CD14-positive monocyte (primary cell): ENCODE measurements around the gene ECSIT. TPM values are rescaled to one million over a fixed set of nuclear protein-coding genes. Genes with fewer than 3 reads are reported as not detected.

ENCODE experiments used
- DNase-seq, 3 donors: peaks; one replicate each; pipeline ENCODE4 v3.0.0-alpha.2; 2011 to 2022
- H2AFZ ChIP-seq: 2 replicates; pipeline ENCODE4 v1.6.0; 2012; ENCODE audit warnings: mild to moderate bottlenecking, low read depth, low read length, inconsistent platforms; ENCODE audit not compliant: insufficient read depth, poor library complexity, severe bottlenecking
- H3K27ac ChIP-seq, 2 donors: 1 replicate in 1 of 2; 2 replicates in 1 of 2; pipeline ENCODE4 v1.5.1; 2012 to 2013; ENCODE audit warnings: low read length in 2 of 2, control low read depth in 1 of 2, inconsistent platforms in 1 of 2, low read depth in 1 of 2, mild to moderate bottlenecking in 1 of 2
- H3K27me3 ChIP-seq, 2 donors: one replicate each; pipeline versions ENCODE4 v1.6.0 to v1.6.1; 2011 to 2013; ENCODE audit warnings: low read length in 2 of 2; ENCODE audit not compliant: control insufficient read depth in 2 of 2, insufficient read depth in 2 of 2
- H3K36me3 ChIP-seq, 2 donors: replicated peaks in 1 of 2; 1 replicate in 1 of 2; 2 replicates in 1 of 2; pipeline versions ENCODE4 v1.5.1 to v1.6.1; 2012 to 2013; ENCODE audit warnings: low read length in 2 of 2, control low read depth in 1 of 2, inconsistent platforms in 1 of 2, mild to moderate bottlenecking in 1 of 2; ENCODE audit not compliant: insufficient read depth in 2 of 2, control insufficient read depth in 1 of 2
- H3K4me1 ChIP-seq, 2 donors: 1 replicate in 1 of 2; 2 replicates in 1 of 2; pipeline versions ENCODE4 v1.5.1 to v1.6.1; 2012 to 2013; ENCODE audit warnings: low read length in 2 of 2, control low read depth in 1 of 2, inconsistent platforms in 1 of 2, mild to moderate bottlenecking in 1 of 2, moderate library complexity in 1 of 2; ENCODE audit not compliant: insufficient read depth in 2 of 2, control insufficient read depth in 1 of 2
- H3K4me2 ChIP-seq: replicated peaks from 2 replicates; pipeline ENCODE3; 2012; ENCODE audit warnings: low read length, moderate library complexity, mild to moderate bottlenecking; ENCODE audit not compliant: poor library complexity, severe bottlenecking; ENCODE audit errors: extremely low read depth
- H3K4me3 ChIP-seq, 3 experiments: fragments of 200-600 bp in 1 of 3; sonication (generic) in 1 of 3; replicated peaks in 1 of 3; 1 replicate in 2 of 3; 2 replicates in 1 of 3; pipeline ENCODE4 v1.5.1; 2011 to 2013; ENCODE audit warnings: low read length in 3 of 3, mild to moderate bottlenecking in 3 of 3, control low read depth in 2 of 3, low read depth in 2 of 3, inconsistent platforms in 1 of 3, moderate library complexity in 1 of 3
- H3K79me2 ChIP-seq: 2 replicates; pipeline ENCODE4 v1.6.0; 2012; ENCODE audit warnings: mild to moderate bottlenecking, control low read depth, inconsistent platforms, low read length, moderate library complexity; ENCODE audit not compliant: insufficient read depth
- H3K9ac ChIP-seq: 2 replicates; pipeline ENCODE4 v1.6.0; 2017; ENCODE audit warnings: low read length, mild to moderate bottlenecking; ENCODE audit not compliant: insufficient read depth, poor library complexity, severe bottlenecking
- H3K9me3 ChIP-seq, 2 donors: replicated peaks in 1 of 2; 1 replicate in 1 of 2; 2 replicates in 1 of 2; pipeline versions ENCODE4 v1.5.1 to v1.6.1; 2012 to 2013; ENCODE audit warnings: low read length in 2 of 2, control low read depth in 1 of 2; ENCODE audit not compliant: control insufficient read depth in 1 of 2, insufficient read depth in 1 of 2
- H4K20me1 ChIP-seq: 2 replicates; pipeline ENCODE4 v1.6.0; 2012; ENCODE audit warnings: mild to moderate bottlenecking, low read length, control low read depth, moderate library complexity; ENCODE audit not compliant: insufficient read depth
- H3K27ac Mint-ChIP-seq, 7 donors: one replicate each; pipeline ENCODE4 v1.8.0; 2020; ENCODE audit warnings: mild to moderate bottlenecking in 7 of 7, mixed read lengths in 7 of 7, moderate library complexity in 6 of 7, inconsistent platforms in 2 of 7
- H3K27me3 Mint-ChIP-seq, 3 donors: one replicate each; pipeline ENCODE4 v1.8.0; 2021 to 2022; ENCODE audit warnings: low read depth in 3 of 3, mild to moderate bottlenecking in 3 of 3, mixed read lengths in 3 of 3, moderate library complexity in 3 of 3, inconsistent platforms in 1 of 3
- H3K36me3 Mint-ChIP-seq, 2 donors: one replicate each; pipeline ENCODE4 v1.8.0; 2020; ENCODE audit warnings: mixed read lengths in 2 of 2, inconsistent platforms in 1 of 2, mild to moderate bottlenecking in 1 of 2
- H3K4me1 Mint-ChIP-seq: one replicate; pipeline ENCODE4 v1.8.0; 2020; ENCODE audit warnings: mild to moderate bottlenecking, mixed read lengths
- H3K4me3 Mint-ChIP-seq, 2 donors: one replicate each; pipeline ENCODE4 v1.8.0; 2020; ENCODE audit warnings: mild to moderate bottlenecking in 2 of 2, mixed read lengths in 2 of 2, moderate library complexity in 1 of 2
- H3K9me3 Mint-ChIP-seq, 7 donors: one replicate each; pipeline ENCODE4 v1.8.0; 2020 to 2022; ENCODE audit warnings: mixed read lengths in 7 of 7, mild to moderate bottlenecking in 6 of 7, moderate library complexity in 6 of 7, inconsistent platforms in 2 of 7
- WGBS: methylation state at CpG from one replicate; pipeline ENCODE4 v1.1.5; 2013; ENCODE audit warnings: missing lambda C conversion rate; ENCODE audit not compliant: insufficient coverage; 5-methylcytosine and 5-hydroxymethylcytosine counted together
- intact Hi-C, 2 donors: fragments of 100-400 bp; cut with micrococcal nuclease; formaldehyde crosslinking; loops; one replicate each; pipeline versions ENCODE4 v1.15.0 to v1.15.1; 2023
- polyA plus RNA-seq, 3 donors: library from polyadenylated mRNA; depleted of rRNA in 1 of 3; unstranded in 2 of 3; stranded (reverse) in 1 of 3; fragments of 300-500 nt in 2 of 3; fragments of >200 nt in 1 of 3; fragmentation: Illumina TruSeq in 2 of 3; gene quantifications; 1 replicate in 2 of 3; 2 replicates in 1 of 3; pipeline ENCODE4 v1.2.3, GENCODE V29; 2012 to 2021
- TF ChIP-seq, protein P1 (sequence below): fragments of 200-600 bp; IDR thresholded peaks from one replicate; pipeline ENCODE4 v1.8.0; 2022; ENCODE audit warnings: antibody characterized with exemption, mild to moderate bottlenecking

Gene ECSIT
- polyA plus RNA-seq, 3 donors: 26.4 to 31.6 (median 28.3) TPM

GRCh38 chr19:11506101-11506555 is 22.8 kb downstream of the ECSIT start:
- Histone ChIP-seq H3K36me3 (peaks cover 2 to 9% of the 10 kb centered on the region in 2 donors), H3K4me3 (peak overlapping the region; percentile 62 to 91 (median 66)), H2AFZ (peak overlapping the region; percentile 88), H3K4me2 (peak overlapping the region; percentile 92), H3K27me3 (no peaks in the 10 kb centered on the region), H3K4me1 (peaks cover 17 to 22% of the 10 kb centered on the region in 2 donors), H4K20me1 (no peaks in the 10 kb centered on the region), H3K9me3 (no peaks in the 10 kb centered on the region), H3K27ac (peak overlapping the region; percentile 58 to 90), H3K79me2 (no peaks in the 10 kb centered on the region), H3K9ac (peak overlapping the region; percentile 90)
- Mint-ChIP-seq H3K9me3 (no peaks in the 10 kb centered on the region), H3K27me3 (peaks cover 0 to 1% (median 0%) of the 10 kb centered on the region in 3 donors), H3K27ac (peak overlapping the region; percentile 63 to 92 (median 91)), H3K4me1 (peaks cover 17% of the 10 kb centered on the region), H3K4me3 (peak overlapping the region; percentile 84 to 89), H3K36me3 (peaks cover 10 to 20% of the 10 kb centered on the region in 2 donors)
- 25% methylated on average over 19 of the region's 20 CpGs for whole genome bisulfite sequencing
- intact Hi-C loops: loop anchor here in 1 of 2 donors (5.0 kb wide), 1 partner anchor 91 kb away; the partner anchor contains the start of gene ZNF627
- TF ChIP-seq, protein P1, sequence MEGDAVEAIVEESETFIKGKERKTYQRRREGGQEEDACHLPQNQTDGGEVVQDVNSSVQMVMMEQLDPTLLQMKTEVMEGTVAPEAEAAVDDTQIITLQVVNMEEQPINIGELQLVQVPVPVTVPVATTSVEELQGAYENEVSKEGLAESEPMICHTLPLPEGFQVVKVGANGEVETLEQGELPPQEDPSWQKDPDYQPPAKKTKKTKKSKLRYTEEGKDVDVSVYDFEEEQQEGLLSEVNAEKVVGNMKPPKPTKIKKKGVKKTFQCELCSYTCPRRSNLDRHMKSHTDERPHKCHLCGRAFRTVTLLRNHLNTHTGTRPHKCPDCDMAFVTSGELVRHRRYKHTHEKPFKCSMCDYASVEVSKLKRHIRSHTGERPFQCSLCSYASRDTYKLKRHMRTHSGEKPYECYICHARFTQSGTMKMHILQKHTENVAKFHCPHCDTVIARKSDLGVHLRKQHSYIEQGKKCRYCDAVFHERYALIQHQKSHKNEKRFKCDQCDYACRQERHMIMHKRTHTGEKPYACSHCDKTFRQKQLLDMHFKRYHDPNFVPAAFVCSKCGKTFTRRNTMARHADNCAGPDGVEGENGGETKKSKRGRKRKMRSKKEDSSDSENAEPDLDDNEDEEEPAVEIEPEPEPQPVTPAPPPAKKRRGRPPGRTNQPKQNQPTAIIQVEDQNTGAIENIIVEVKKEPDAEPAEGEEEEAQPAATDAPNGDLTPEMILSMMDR: no peak
- no peak for DNase-seq

DNA sequence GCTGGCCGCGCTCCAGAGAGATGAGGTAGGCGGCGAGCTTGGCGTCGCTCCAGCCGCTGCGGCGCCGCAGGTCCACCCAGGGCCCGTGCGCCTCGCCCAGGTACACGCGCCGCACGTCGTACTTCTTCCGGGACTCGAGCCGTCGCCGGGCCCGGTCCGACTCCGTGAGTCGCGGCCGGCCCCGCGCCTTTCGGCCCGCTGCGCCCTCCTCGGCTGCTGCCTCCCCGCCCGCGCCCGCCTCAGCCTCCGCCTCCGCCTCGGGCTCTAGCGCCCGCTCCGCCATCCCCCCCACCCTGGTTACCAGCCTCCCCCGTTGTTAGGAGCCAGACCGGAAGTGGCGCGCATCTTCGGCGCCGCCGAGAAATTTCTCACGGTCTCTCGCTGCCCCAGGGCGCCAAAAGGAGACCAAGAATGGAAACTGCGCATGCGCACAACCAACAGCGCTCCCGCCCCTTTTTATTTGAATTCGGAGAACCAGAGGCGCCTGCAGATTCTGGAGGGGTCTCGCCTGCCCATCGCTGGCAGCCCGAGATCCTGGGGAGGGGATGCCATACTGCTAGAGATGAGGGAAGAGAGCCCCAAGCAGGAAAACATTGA is 23.3 kb downstream of the ECSIT start, which contains the start of gene ZNF653:
Gene ZNF653, minus strand, starts transcription at position 336 of the 597 bp plus-strand sequence. Its CDS starts 53 bp downstream, at position 283.
- intact Hi-C loops: loop anchor here in 1 of 2 donors (1.0 to 5.0 kb wide), 2 partner anchors 24 to 92 kb away; partner anchors contain the start of genes ECSIT and ZNF627
- peak within 1 kb of the TSS; percentile 80 to 92 (median 91) for H3K27ac Mint-ChIP-seq
- peak; percentile 93 to 96 (median 95) for DNase-seq
- Histone ChIP-seq H2AFZ (peak within 1 kb of the TSS; percentile 88), H3K4me3 (peak within 1 kb of the TSS; percentile 62 to 91 (median 66)), H3K9ac (peak within 1 kb of the TSS; percentile 90), H3K27me3 (no peaks in the 10 kb centered on the region), H3K27ac (peak within 1 kb of the TSS; percentile 58 to 90), H3K9me3 (no peaks in the 10 kb centered on the region), H3K4me1 (peaks cover 17 to 22% of the 10 kb centered on the region in 2 donors), H3K36me3 (peaks cover 0 to 4% of the 10 kb centered on the region in 2 donors), H3K79me2 (no peaks in the 10 kb centered on the region), H3K4me2 (peak within 1 kb of the TSS; percentile 92), H4K20me1 (no peaks in the 10 kb centered on the region)
- peaks cover 16% of the 10 kb centered on the region for H3K4me1 Mint-ChIP-seq
- under 1% methylated on average over 65 of the region's 65 CpGs for WGBS
- peaks cover 0 to 1% (median 0%) of the 10 kb centered on the region in 3 donors for H3K27me3 Mint-ChIP-seq
- peaks cover 11 to 22% of the 10 kb centered on the region in 2 donors for H3K36me3 Mint-ChIP-seq
- TF ChIP-seq, protein P1: no peak
- no peaks in the 10 kb centered on the region for H3K9me3 Mint-ChIP-seq
- H3K4me3 Mint-ChIP-seq: peak within 1 kb of the TSS; percentile 84 to 89
